ENCODE results near the gene C1orf167. TPM values are rescaled to one million over a fixed set of nuclear protein-coding genes. Genes with fewer than 3 reads are reported as not detected.

The C1orf167 gene, protein sequence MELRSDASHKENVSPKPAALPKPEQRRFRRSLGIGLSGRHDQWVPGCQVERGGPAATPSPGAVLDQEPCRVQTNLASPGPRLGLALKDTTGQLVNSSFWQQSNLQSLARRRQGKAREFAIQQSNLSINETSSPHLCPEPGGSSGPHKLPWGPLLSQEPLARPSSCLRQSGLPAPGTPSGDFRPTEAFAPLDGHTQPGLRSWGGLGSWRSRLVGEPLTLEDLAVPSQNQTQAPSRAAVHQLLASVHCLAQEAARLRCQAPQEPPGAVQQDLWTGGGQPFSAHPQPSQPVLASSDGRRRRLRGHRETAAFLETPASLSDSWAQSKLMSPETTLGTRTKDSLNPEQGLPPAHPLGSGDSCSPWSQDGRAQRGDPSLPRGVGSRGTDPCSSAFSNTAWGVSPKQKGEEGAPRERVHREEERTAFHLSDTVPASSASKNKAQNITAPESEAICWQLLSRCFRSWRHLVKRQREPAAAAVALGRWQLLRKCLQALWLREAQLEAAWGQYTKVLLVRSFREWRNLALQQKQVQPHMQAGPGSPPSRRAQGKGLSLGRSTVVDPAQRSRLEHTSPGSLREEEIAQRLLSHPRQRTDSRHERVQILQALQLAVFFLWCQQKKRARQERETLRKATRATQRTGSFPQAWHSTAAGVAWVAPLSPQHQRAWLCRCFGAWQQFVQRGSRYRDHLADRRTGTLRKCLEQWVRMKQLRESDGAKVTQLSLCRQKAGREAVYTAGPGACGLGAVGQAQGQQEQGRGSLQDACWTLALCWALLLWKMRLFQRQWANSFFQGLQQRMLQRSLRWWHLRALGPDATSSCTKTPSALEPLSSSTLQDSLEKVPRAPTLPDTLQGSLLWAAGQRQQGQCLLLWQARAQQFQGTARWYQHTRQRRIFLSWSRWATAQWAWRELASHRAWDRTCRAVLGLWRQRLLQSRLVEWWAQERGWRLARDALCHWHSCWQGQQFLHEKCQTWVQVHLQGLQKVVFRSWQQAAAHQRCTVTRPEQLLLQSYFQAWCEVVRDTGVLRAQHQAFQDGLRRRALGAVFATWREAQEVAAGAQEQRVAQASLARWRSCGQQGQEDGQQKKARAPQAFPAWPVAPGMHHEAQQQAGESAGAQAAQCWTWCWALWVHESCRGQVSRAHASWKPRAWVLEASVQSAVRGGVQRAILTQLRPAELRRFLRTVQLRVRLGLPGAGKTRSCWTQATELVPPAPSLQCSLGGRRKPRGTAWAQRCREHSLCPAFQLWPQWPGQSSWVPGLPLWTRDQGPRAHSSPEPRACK (N-terminal part only)
- total RNA-seq (1 to 10 TPM; 1.3 to 2.7 (median 2.0) TPM), polyA plus RNA-seq (4.0 TPM)
- long read RNA-seq, donor 1, partial matches to known transcripts, result 0 of 3 reads
- long read RNA-seq, donor 1, other reads (novel, unspliced or antisense), result 3 of 3 reads
- long read RNA-seq, donor 2, result 0 reads
- long read RNA-seq, donor 3, partial matches to known transcripts, result 1 of 4 reads
- long read RNA-seq, donor 3, other reads (novel, unspliced or antisense), result 3 of 4 reads
- long read RNA-seq, donor 4, partial matches to known transcripts, result 0 of 1 reads
- long read RNA-seq, donor 4, other reads (novel, unspliced or antisense), result 1 of 1 reads

DNA sequence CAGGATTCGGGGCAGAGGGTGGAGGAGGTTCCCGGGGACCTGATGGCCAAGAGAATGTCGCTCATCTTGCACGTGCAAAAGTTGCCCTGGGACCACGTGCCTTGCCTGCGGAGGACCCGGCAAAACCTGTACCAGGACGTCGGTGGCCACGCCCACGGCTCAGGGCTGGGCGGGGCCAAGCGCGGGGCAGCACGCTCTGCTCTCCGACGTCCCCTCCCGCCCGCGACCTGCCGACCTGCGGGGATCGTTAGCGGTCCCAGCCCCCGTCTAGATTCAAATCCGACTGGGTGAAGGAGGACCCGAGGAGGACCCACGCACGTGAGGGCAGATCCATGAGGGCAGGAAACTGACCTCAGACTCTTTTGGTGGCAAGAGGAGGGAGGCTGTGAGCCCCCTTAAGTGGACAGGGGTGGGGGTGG, at the start of gene C1orf167:
C1orf167 (plus strand) TSS at position 206 of the 419 bp plus-strand sequence. CDS start 2,208 bp downstream, outside the sequence.
- WGBS, result 6% methylated on average over 29 of the region's 29 CpGs
- DNase-seq, result peak in 2 of 3 donors; percentile 58 to 62
- peak; percentile 31 to 44 for ATAC-seq
- Histone ChIP-seq H3K4me1 (ENCODE audit: control insufficient read depth, insufficient read depth, low read length) (no peaks in the 10 kb centered on the region), H3K9me3 (ENCODE audit: control insufficient read depth, low read length) (no peaks in the 10 kb centered on the region), H3K27me3 (ENCODE audit: control insufficient read depth, insufficient read depth) (no peaks in the 10 kb centered on the region), H3K4me3 (ENCODE audit: low read length) (no peak within 1 kb of the TSS), H3K27ac (ENCODE audit: low read length) (no peak within 1 kb of the TSS)
- intact Hi-C loops (cut with DNase I), result no loop called here

DNA sequence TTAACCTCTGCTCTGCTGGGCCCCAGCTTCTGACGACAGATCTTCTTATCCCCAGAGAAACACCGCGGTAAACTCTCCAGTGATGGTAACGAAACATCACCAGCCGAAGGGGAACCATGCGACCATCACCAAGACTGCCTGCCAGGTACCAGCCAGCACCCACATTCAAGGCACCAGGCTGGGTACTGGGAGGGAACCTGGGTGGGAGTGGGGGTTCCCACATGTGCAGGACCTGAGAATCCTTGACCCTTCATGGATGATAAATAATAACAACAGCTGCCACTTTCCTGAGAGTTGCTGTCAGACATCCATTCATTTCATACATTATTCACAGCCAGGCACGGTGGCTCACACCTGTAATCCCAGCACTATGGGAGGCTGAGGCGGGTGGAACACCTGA, 49.7 kb upstream of the C1orf167 start:
- ATAC-seq (no peak), DNase-seq (no peak)
- intact Hi-C loops (cut with DNase I), result no loop called here
- 90% methylated on average over 8 of the region's 8 CpGs for WGBS
- no peak overlapping the region for H3K27ac ChIP-seq (ENCODE audit: low read length)
- H3K4me3 ChIP-seq (ENCODE audit: low read length), result no peak overlapping the region
- H3K9me3 ChIP-seq (ENCODE audit: control insufficient read depth, low read length), result no peaks in the 10 kb centered on the region
- H3K27me3 ChIP-seq (ENCODE audit: control insufficient read depth, insufficient read depth), result no peaks in the 10 kb centered on the region
- H3K4me1 ChIP-seq (ENCODE audit: control insufficient read depth, insufficient read depth, low read length), result no peaks in the 10 kb centered on the region

DNA sequence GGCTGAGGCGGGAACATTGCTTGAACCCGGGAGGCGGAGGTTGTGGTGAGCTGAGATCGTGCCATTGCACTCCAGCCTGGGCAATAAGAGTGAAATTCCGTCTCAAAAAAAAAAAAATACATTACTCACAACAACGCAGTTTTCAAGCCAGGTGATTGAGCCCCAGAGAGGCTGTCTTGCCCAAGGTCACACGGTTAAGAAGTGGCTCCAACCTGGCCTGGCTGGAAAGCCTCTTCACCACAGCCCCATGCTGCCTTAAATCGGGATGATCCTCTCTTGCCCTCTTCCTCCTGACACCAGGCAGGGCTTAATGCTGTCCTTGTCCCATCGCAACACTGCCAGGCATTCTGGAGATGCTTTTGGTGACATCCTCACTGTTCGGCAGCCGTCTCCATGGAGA, 48.9 kb upstream of the C1orf167 start:
- H3K27ac ChIP-seq (ENCODE audit: low read length), result no peak overlapping the region
- H3K9me3 ChIP-seq (ENCODE audit: control insufficient read depth, low read length), result no peaks in the 10 kb centered on the region
- intact Hi-C loops (cut with DNase I), result no loop called here
- no peak overlapping the region for H3K4me3 ChIP-seq (ENCODE audit: low read length)
- DNase-seq, result no peak
- H3K27me3 ChIP-seq (ENCODE audit: control insufficient read depth, insufficient read depth), result no peaks in the 10 kb centered on the region
- ATAC-seq, result no peak
- no peaks in the 10 kb centered on the region for H3K4me1 ChIP-seq (ENCODE audit: control insufficient read depth, insufficient read depth, low read length)
- 75% methylated on average over 11 of the region's 11 CpGs for WGBS

DNA sequence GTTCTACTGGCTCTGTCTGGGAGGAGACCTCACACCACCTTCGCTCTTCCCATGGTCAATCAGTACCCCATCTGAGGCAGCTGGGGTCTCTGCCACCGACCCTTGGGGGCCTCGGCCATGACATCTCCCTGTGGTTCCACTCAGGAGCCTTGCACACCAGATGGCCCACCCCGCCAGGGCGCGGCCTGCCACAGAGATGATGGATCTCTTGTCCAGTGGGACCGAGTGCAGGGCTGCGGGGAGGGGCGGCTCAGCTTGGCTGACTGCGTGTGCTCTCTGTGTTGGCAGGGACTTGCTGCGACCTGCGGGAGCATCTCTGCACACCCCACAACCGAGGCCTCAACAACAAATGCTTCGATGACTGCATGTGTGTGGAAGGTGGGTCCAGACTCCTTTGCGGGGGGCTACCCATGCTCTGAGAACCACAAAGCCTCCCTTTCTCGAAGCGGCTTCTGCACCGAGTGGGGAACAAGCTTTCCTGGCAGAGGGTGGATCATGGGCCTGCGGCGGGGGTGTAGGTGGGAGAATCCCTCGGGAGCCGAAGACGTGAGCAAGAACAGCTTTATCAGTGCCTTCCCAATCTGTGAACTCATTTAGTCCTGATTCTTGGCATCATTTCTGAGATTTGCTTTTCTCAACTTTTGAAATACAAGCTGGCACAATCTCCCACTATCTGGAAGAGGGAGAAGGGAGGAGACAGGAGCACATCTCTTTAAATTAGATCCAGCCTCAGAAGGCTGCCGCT, 47.0 kb upstream of the C1orf167 start:
- DNase-seq (peak in 1 of 3 donors; percentile 31), ATAC-seq (no peak)
- WGBS, result 64% methylated on average over 24 of the region's 24 CpGs
- intact Hi-C loops (cut with DNase I), result loop anchor here in 1 of 4 donors (5.0 kb wide), 1 partner anchor 63 kb away; the partner anchor contains the start of genes FBXO2 and FBXO44
- Histone ChIP-seq H3K9me3 (ENCODE audit: control insufficient read depth, low read length) (no peaks in the 10 kb centered on the region), H3K27ac (ENCODE audit: low read length) (no peak overlapping the region), H3K4me1 (ENCODE audit: control insufficient read depth, insufficient read depth, low read length) (peaks cover 2% of the 10 kb centered on the region), H3K27me3 (ENCODE audit: control insufficient read depth, insufficient read depth) (no peaks in the 10 kb centered on the region), H3K4me3 (ENCODE audit: low read length) (no peak overlapping the region)

DNA sequence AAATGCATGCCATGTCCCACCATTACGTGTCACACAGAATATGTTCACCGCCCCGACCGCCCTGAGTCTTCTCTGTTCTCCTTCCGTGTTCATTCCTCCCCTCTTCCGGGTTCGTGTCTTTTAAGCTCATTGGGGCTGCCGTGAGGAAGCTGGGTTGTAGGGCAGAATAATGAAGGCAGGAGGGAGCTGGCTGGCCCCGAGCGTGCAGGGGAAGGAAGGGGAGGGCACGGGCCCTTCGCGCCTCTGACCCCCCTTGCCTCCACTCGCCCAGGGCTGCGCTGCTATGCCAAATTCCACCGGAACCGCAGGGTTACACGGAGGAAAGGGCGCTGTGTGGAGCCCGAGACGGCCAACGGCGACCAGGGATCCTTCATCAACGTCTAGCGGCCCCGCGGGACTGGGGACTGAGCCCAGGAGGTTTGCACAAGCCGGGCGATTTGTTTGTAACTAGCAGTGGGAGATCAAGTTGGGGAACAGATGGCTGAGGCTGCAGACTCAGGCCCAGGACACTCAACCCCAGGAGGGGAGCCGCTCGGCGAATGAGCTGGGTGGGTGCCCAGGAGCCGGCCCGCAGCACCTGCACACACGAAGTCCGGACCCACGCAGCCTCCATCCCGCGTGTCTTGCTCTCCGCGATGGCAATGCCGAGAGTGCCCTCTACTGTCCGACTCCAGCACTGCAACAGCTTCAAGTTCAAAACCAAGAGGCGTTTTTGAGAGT, 42.5 kb upstream of the C1orf167 start:
- 9% methylated on average over 44 of the region's 44 CpGs for WGBS
- peak overlapping the region; percentile 41 for H3K4me3 ChIP-seq (ENCODE audit: low read length)
- intact Hi-C loops (cut with DNase I), result loop anchor here (5.0 to 10.0 kb wide), 3 partner anchors 55 to 72 kb away; partner anchors contain the start of genes FBXO2 (in 2 of the 4), FBXO44 (in 2 of the 4) and FBXO6 (in 1 of the 4)
- no peaks in the 10 kb centered on the region for H3K27me3 ChIP-seq (ENCODE audit: control insufficient read depth, insufficient read depth)
- no peaks in the 10 kb centered on the region for H3K9me3 ChIP-seq (ENCODE audit: control insufficient read depth, low read length)
- peaks cover 2% of the 10 kb centered on the region for H3K4me1 ChIP-seq (ENCODE audit: control insufficient read depth, insufficient read depth, low read length)
- DNase-seq (peak; percentile 79 to 94 (median 90)), ATAC-seq (peak; percentile 76 to 85)
- H3K27ac ChIP-seq (ENCODE audit: low read length), result no peak overlapping the region

DNA sequence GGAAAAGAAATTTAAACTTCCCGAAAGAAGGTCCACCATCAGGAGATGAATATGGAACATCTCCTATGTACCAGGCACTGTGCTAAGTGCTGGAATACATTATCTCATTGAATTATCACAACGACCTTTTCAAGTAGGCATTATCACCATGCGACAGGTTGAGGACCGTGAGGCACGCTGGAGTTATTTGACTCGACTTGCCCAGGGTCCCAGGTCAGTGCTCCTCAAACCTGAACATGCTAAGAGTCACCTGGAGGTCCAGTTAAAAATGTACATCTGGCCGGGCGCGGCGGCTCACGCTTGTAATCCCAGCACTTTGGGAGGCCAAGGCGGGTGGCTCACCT, 42.0 kb upstream of the C1orf167 start:
- Histone ChIP-seq H3K4me1 (ENCODE audit: control insufficient read depth, insufficient read depth, low read length) (peaks cover 2% of the 10 kb centered on the region), H3K9me3 (ENCODE audit: control insufficient read depth, low read length) (no peaks in the 10 kb centered on the region), H3K4me3 (ENCODE audit: low read length) (no peak overlapping the region), H3K27me3 (ENCODE audit: control insufficient read depth, insufficient read depth) (no peaks in the 10 kb centered on the region), H3K27ac (ENCODE audit: low read length) (no peak overlapping the region)
- ATAC-seq (no peak), DNase-seq (peak in 1 of 3 donors; percentile 35)
- 72% methylated on average over 12 of the region's 12 CpGs for WGBS
- intact Hi-C loops (cut with DNase I), result loop anchor here in 3 of 4 donors (5.0 to 10.0 kb wide), 3 partner anchors 55 to 73 kb away; partner anchors contain the start of genes FBXO2 (in 1 of the 3), FBXO44 (in 1 of the 3) and FBXO6 (in 1 of the 3)

DNA sequence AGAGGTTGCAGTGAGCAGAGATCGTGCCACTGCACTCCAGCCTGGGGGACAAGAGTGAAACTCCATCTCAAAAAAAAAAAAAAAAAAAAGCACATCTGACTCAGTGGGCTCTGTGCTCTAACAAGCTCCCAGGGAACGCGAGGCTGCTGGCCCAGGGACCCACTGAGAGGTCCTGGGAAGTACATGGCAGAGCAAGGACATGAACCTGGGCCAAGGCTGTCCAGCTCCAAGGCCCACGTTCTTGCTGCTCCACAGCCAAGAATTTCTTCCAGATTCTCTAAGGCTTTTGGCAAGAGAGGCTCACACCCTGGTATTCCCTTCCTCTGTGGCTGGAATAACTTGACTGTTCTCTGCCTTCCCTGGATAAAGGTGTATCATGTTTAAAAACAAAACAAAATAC, 41.5 kb upstream of the C1orf167 start:
- peak in 1 of 3 donors; percentile 59 for DNase-seq
- ATAC-seq, result no peak
- 59% methylated on average over 4 of the region's 4 CpGs for WGBS
- Histone ChIP-seq H3K27me3 (ENCODE audit: control insufficient read depth, insufficient read depth) (no peaks in the 10 kb centered on the region), H3K4me1 (ENCODE audit: control insufficient read depth, insufficient read depth, low read length) (peaks cover 2% of the 10 kb centered on the region), H3K9me3 (ENCODE audit: control insufficient read depth, low read length) (no peaks in the 10 kb centered on the region), H3K27ac (ENCODE audit: low read length) (no peak overlapping the region), H3K4me3 (ENCODE audit: low read length) (no peak overlapping the region)
- intact Hi-C loops (cut with DNase I), result loop anchor here in 3 of 4 donors (5.0 to 10.0 kb wide), 3 partner anchors 56 to 73 kb away; partner anchors contain the start of genes FBXO2 (in 1 of the 3), FBXO44 (in 1 of the 3) and FBXO6 (in 1 of the 3)

DNA sequence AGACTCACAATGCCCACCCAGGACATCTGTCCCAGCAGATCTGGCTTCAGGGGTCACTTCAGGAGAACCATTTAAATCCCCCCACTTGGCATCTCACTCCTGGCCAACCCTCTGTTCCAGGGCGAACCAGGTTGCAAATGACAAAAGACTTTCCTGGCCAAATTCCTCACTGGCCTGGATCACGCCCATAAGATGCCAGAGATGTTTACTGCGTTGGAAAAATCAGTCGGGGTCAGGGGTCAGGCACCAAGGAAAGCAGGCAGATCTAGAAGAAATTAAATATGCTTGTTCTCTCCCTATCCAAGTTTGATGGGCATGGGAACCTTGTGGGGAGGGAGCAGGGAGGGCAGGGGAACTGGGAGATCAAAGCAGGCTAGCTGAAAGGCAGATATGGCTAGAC, 40.7 kb upstream of the C1orf167 start:
- H3K27ac ChIP-seq (ENCODE audit: low read length), result no peak overlapping the region
- ATAC-seq, result no peak
- WGBS, result 74% methylated on average over 4 of the region's 4 CpGs
- H3K27me3 ChIP-seq (ENCODE audit: control insufficient read depth, insufficient read depth), result no peaks in the 10 kb centered on the region
- intact Hi-C loops (cut with DNase I), result loop anchor here in 3 of 4 donors (5.0 to 10.0 kb wide), 3 partner anchors 57 to 74 kb away; partner anchors contain the start of genes FBXO2 (in 1 of the 3), FBXO44 (in 1 of the 3) and FBXO6 (in 1 of the 3)
- H3K9me3 ChIP-seq (ENCODE audit: control insufficient read depth, low read length), result no peaks in the 10 kb centered on the region
- DNase-seq, result peak in 1 of 3 donors; percentile 7
- H3K4me3 ChIP-seq (ENCODE audit: low read length), result no peak overlapping the region
- H3K4me1 ChIP-seq (ENCODE audit: control insufficient read depth, insufficient read depth, low read length), result peaks cover 2% of the 10 kb centered on the region

DNA sequence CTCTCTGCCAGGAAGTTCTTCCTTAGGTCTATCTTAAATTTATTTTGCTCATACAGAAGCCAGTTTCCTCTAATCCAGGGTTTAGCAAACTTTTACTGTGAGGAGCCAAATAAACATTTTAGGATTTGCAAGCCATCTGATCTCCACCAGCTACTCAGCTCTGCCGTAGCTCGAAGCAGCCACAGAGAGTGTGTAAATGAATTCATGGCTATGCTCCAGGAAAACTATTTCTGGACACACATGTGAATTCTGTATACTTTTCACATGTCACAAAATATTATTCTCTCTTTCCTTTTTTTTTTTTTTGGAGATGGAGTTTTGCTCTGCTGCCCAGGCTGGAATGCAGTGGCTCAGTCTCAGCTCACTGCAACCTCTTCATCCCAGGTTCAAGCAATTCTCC, 39.5 kb upstream of the C1orf167 start:
- peak in 1 of 3 donors; percentile 24 for DNase-seq
- WGBS, result 25% methylated on average over 2 of the region's 2 CpGs
- peaks cover 2% of the 10 kb centered on the region for H3K4me1 ChIP-seq (ENCODE audit: control insufficient read depth, insufficient read depth, low read length)
- no peaks in the 10 kb centered on the region for H3K9me3 ChIP-seq (ENCODE audit: control insufficient read depth, low read length)
- no peak for ATAC-seq
- no peak overlapping the region for H3K27ac ChIP-seq (ENCODE audit: low read length)
- no peak overlapping the region for H3K4me3 ChIP-seq (ENCODE audit: low read length)
- intact Hi-C loops (cut with DNase I), result loop anchor here in 3 of 4 donors (5.0 to 10.0 kb wide), 3 partner anchors 58 to 75 kb away; partner anchors contain the start of genes FBXO2 (in 1 of the 3), FBXO44 (in 1 of the 3) and FBXO6 (in 1 of the 3)
- no peaks in the 10 kb centered on the region for H3K27me3 ChIP-seq (ENCODE audit: control insufficient read depth, insufficient read depth)
